Endothelial cell (in vitro differentiated cells): ENCODE results near the gene YKT6. TPM values are rescaled to one million over a fixed set of nuclear protein-coding genes. Genes with fewer than 3 reads are reported as not detected.
A peak's percentile ranks its signal among the peaks of the same experiment; 100 is the strongest.

Source experiments
- DNase-seq: peaks from one replicate; pipeline ENCODE4 v3.0.0; 2021; ENCODE audit warnings: low spot score
- H3K27ac Mint-ChIP-seq: one replicate; pipeline ENCODE4 v1.8.0; 2021; ENCODE audit warnings: mixed read lengths, inconsistent platforms; ENCODE audit not compliant: unreplicated experiment
- H3K27me3 Mint-ChIP-seq: one replicate; pipeline ENCODE4 v1.8.0; 2021; ENCODE audit warnings: mild to moderate bottlenecking, moderate library complexity, mixed read lengths, inconsistent platforms; ENCODE audit not compliant: unreplicated experiment
- H3K36me3 Mint-ChIP-seq: one replicate; pipeline ENCODE4 v1.8.0; 2021; ENCODE audit warnings: mild to moderate bottlenecking, low read depth, mixed read lengths, inconsistent platforms; ENCODE audit not compliant: unreplicated experiment
- H3K4me1 Mint-ChIP-seq: one replicate; pipeline ENCODE4 v1.8.0; 2021; ENCODE audit warnings: mild to moderate bottlenecking, mixed read lengths, inconsistent platforms; ENCODE audit not compliant: unreplicated experiment
- H3K4me3 Mint-ChIP-seq: one replicate; pipeline ENCODE4 v1.8.0; 2021; ENCODE audit warnings: mild to moderate bottlenecking, mixed read lengths, inconsistent platforms; ENCODE audit not compliant: unreplicated experiment
- H3K9me3 Mint-ChIP-seq: one replicate; pipeline ENCODE4 v1.8.0; 2021; ENCODE audit warnings: mixed read lengths, inconsistent platforms; ENCODE audit not compliant: unreplicated experiment
- CTCF ChIP-seq: fragments of 200-600 bp; sonication (generic); IDR thresholded peaks from one replicate; pipeline ENCODE4 v1.5.0; 2021; ENCODE audit warnings: antibody characterized with exemption; ENCODE audit not compliant: unreplicated experiment
- total RNA-seq: library from RNA; stranded (reverse); fragmentation: NEBNext Ultra II Directional; extraction: Animal tissue kit (Norgen Biotek cat#: 25700); gene quantifications from one replicate; pipeline ENCODE4 v1.2.1, GENCODE V29; 2021; ENCODE audit not compliant: unreplicated experiment

The YKT6 gene
- total RNA-seq, 1 donor from 2014 or later, result 98.4 TPM

GRCh38 chr7:44226396-44226753 is 25.6 kb downstream of the YKT6 start:
- H3K9me3 Mint-ChIP-seq, result no peaks in the 10 kb centered on the region
- H3K27me3 Mint-ChIP-seq, result peaks cover 8% of the 10 kb centered on the region
- H3K36me3 Mint-ChIP-seq, result no peaks in the 10 kb centered on the region
- no peak overlapping the region for H3K27ac Mint-ChIP-seq
- peak; percentile 3 for DNase-seq
- H3K4me3 Mint-ChIP-seq, result no peak overlapping the region
- no peak for TF ChIP-seq CTCF
- H3K4me1 Mint-ChIP-seq, result no peaks in the 10 kb centered on the region

DNA sequence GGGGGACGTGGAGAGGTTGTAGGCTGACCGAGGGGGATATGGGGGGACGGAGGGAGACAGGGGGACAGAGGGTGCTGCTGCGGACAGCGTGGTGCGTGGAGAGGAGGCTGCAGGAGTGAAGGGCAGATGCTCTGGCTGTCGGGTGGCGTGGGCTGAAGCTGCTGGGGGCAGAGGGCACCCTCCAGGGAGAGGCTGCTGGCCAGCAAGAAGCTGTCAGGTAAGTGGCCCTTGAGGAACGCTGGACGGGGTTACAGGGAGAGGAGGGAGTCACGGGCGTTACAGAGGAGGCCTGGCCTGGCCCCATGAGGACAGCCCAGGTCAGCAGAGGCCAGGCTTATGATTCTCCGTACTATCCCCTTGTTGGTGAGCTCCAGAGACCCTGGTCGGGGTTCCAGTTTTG is 27.1 kb downstream of the YKT6 start:
- no peak for TF ChIP-seq CTCF
- Mint-ChIP-seq H3K27me3 (peaks cover 8% of the 10 kb centered on the region), H3K4me1 (no peaks in the 10 kb centered on the region), H3K27ac (no peak overlapping the region), H3K36me3 (no peaks in the 10 kb centered on the region), H3K9me3 (no peaks in the 10 kb centered on the region), H3K4me3 (no peak overlapping the region)
- no peak for DNase-seq

GRCh38 chr7:44228571-44229350 is 28.0 kb downstream of the YKT6 start:
- Mint-ChIP-seq H3K36me3 (no peaks in the 10 kb centered on the region), H3K27me3 (peaks cover 7% of the 10 kb centered on the region), H3K27ac (no peak overlapping the region)

DNA sequence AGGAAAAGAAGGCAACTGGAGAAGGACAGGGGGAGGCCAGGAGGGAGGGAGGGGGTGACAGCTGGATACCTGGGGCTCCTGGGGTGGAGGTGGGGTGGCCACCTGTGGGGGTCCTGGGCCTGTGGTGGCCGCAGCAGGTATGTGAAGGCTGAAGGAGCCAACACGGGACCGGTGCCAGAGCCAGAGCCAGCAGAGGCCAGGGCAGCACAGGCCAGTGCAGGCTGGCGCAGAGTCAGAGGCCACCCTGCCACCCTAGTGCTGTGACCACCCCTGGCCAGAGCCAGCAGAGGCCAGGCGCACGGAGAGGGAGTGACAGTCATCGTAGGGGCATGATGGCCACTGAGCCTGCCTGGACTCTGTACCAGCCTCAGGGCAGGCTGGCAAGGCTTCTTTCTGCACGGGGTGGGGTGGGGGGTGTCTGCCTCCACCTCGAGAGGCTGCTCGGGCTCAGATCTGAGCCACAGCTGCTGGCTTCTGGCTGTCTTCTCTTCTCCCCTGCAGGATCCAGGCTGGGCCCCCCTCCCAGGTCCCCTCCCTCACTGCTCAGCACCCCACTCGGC is 28.8 kb downstream of the YKT6 start:
- peaks cover 7% of the 10 kb centered on the region for H3K27me3 Mint-ChIP-seq
- H3K4me1 Mint-ChIP-seq, result no peaks in the 10 kb centered on the region
- DNase-seq, result no peak
- H3K9me3 Mint-ChIP-seq, result no peaks in the 10 kb centered on the region
- no peak overlapping the region for H3K4me3 Mint-ChIP-seq
- no peaks in the 10 kb centered on the region for H3K36me3 Mint-ChIP-seq
- no peak overlapping the region for H3K27ac Mint-ChIP-seq
- no peak for TF ChIP-seq CTCF

More at GRCh38 chr7:44228571-44229350, 28.0 kb downstream of the YKT6 start:
- no peaks in the 10 kb centered on the region for H3K4me1 Mint-ChIP-seq
- no peak overlapping the region for H3K4me3 Mint-ChIP-seq
- no peak for DNase-seq
- no peaks in the 10 kb centered on the region for H3K9me3 Mint-ChIP-seq
- TF ChIP-seq CTCF, result no peak

DNA sequence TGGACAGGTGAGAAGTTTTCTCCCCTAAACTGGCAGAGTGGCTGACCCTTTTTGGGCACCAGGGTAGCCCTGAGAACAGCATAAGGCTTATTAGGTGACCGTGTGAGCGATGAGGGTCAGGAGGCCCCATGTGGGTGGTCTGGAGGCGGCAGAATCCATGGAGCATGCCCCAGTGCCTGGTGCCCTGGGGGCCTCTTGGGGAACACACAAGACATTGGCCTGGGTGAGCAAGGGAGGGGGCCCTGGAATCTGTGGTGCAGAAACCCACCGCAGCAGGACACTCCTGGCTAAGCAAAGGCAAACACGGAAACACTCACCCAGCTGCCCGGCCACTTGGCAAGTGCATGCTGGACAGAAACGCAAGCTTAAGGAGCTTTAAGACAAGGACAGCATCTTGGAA is 29.5 kb downstream of the YKT6 start:
- TF ChIP-seq CTCF, result no peak
- no peak for DNase-seq
- no peak overlapping the region for H3K27ac Mint-ChIP-seq
- H3K9me3 Mint-ChIP-seq, result no peaks in the 10 kb centered on the region
- no peak overlapping the region for H3K4me3 Mint-ChIP-seq
- H3K27me3 Mint-ChIP-seq, result peaks cover 7% of the 10 kb centered on the region
- no peaks in the 10 kb centered on the region for H3K4me1 Mint-ChIP-seq
- H3K36me3 Mint-ChIP-seq, result no peaks in the 10 kb centered on the region
